Endothelial cell of umbilical vein (primary cell): ENCODE results near the gene SLC25A21. TPM values are rescaled to one million over a fixed set of nuclear protein-coding genes. Genes with fewer than 3 reads are reported as not detected.

Experiments
- BruUV-seq: library from RNA; stranded (reverse); fragments of 400-500 nt; replicated peaks from 2 replicates; lab custom pipeline; 2021; lab: Mats Ljungman, UMichigan
- CTCF ChIA-PET: fragments of 300-600, 350-600 bp; sonication (Branson Sonifier 250); formaldehyde crosslinking; loops from one replicate; lab custom pipeline; 2021; ENCODE audit warnings: antibody characterized with exemption, inconsistent platforms; lab: Charles Lee
- POLR2A ChIA-PET: fragments of 300-600, 350-600 bp; sonication (Branson Sonifier 250); formaldehyde crosslinking; loops from one replicate; lab custom pipeline; 2021; ENCODE audit warnings: antibody characterized with exemption, inconsistent platforms; lab: Charles Lee
- DNase-seq: peaks from one replicate; pipeline ENCODE4 v3.0.0-alpha.2; 2011; ENCODE audit warnings: low read depth, low spot score
- FAIRE-seq: peaks from 2 replicates; lab custom pipeline; 2011; peaks lifted over from hg19 to GRCh38; lab: Jason Lieb, UNC
- H2AFZ ChIP-seq: 2 replicates; pipeline ENCODE4 v1.6.0; 2012; ENCODE audit warnings: low read depth, low read length, control low read depth, inconsistent platforms
- H3K27ac ChIP-seq: 2 replicates; pipeline ENCODE4 v1.5.1; 2011; ENCODE audit warnings: low read depth, mild to moderate bottlenecking, control low read depth, low read length, moderate library complexity; ENCODE audit not compliant: insufficient read depth
- H3K27me3 ChIP-seq, 2 experiments: 2 replicates each; pipeline versions ENCODE4 v1.6.0 to v1.6.1; 2011; ENCODE audit warnings: low read length in 2 of 2, mixed read lengths in 1 of 2; ENCODE audit not compliant: control insufficient read depth in 2 of 2, insufficient read depth in 2 of 2
- H3K36me3 ChIP-seq, 2 experiments: 2 replicates in 1 of 2; 3 replicates in 1 of 2; pipeline ENCODE4 v1.5.1; 2011; ENCODE audit warnings: low read length in 2 of 2, mild to moderate bottlenecking in 1 of 2, moderate library complexity in 1 of 2; ENCODE audit not compliant: control insufficient read depth in 2 of 2, insufficient read depth in 2 of 2; ENCODE audit errors: extremely low read depth in 1 of 2
- H3K4me1 ChIP-seq: 3 replicates; pipeline ENCODE4 v1.5.1; 2011; ENCODE audit warnings: mild to moderate bottlenecking, low read length; ENCODE audit not compliant: control insufficient read depth, insufficient read depth; ENCODE audit errors: extremely low read depth
- H3K4me2 ChIP-seq: 2 replicates; pipeline ENCODE4 v1.6.1; 2011; ENCODE audit warnings: low read length, control low read depth, mixed read lengths; ENCODE audit not compliant: insufficient read depth
- H3K4me3 ChIP-seq, 3 experiments: fragments of 200-600 bp in 1 of 3; sonication (generic), shearing (Covaris generic) in 1 of 3; replicated peaks in 1 of 3; 2 replicates each; pipeline ENCODE4 v1.5.1; 2011 to 2016; ENCODE audit warnings: control low read depth in 3 of 3, low read length in 3 of 3, mild to moderate bottlenecking in 2 of 3, inconsistent platforms in 1 of 3, low read depth in 1 of 3, moderate library complexity in 1 of 3; ENCODE audit not compliant: insufficient read depth in 1 of 3
- H3K79me2 ChIP-seq: 2 replicates; pipeline ENCODE4 v1.6.0; 2012; ENCODE audit warnings: low read length, inconsistent platforms; ENCODE audit not compliant: control insufficient read depth, insufficient read depth
- H3K9ac ChIP-seq: replicated peaks from 2 replicates; pipeline ENCODE3; 2011; ENCODE audit warnings: low read length, control low read depth; ENCODE audit not compliant: insufficient read depth; ENCODE audit errors: extremely low read depth
- H3K9me1 ChIP-seq: replicated peaks from 3 replicates; pipeline ENCODE4 v1.6.0; 2011; ENCODE audit warnings: mild to moderate bottlenecking, low read length; ENCODE audit not compliant: control insufficient read depth, insufficient read depth; ENCODE audit errors: extremely low read depth
- H3K9me3 ChIP-seq: replicated peaks from 2 replicates; pipeline ENCODE4 v1.5.1; 2012; ENCODE audit warnings: low read length, inconsistent platforms; ENCODE audit not compliant: control insufficient read depth, insufficient read depth
- H4K20me1 ChIP-seq: replicated peaks from 2 replicates; pipeline ENCODE3; 2011; ENCODE audit warnings: mild to moderate bottlenecking, low read length; ENCODE audit not compliant: control insufficient read depth, insufficient read depth; ENCODE audit errors: extremely low read depth
- CTCF ChIP-seq, 2 donors: IDR thresholded peaks; 1 replicate in 1 of 2; 2 replicates in 1 of 2; pipeline ENCODE4 v1.5.1; 2011; ENCODE audit warnings: low read length in 2 of 2, mild to moderate bottlenecking in 2 of 2, moderate library complexity in 2 of 2, control low read depth in 1 of 2, inconsistent platforms in 1 of 2, low read depth in 1 of 2; ENCODE audit not compliant: insufficient read depth in 1 of 2; ENCODE audit errors: extremely low read depth in 1 of 2
- EZH2 ChIP-seq: IDR thresholded peaks from 2 replicates; pipeline ENCODE4 v1.6.1; 2012; ENCODE audit warnings: borderline replicate concordance, low read depth, mild to moderate bottlenecking, moderate library complexity, low read length, inconsistent platforms; ENCODE audit not compliant: severe bottlenecking
- FOS ChIP-seq: IDR thresholded peaks from 2 replicates; pipeline ENCODE4 v1.6.1; 2011; ENCODE audit warnings: mild to moderate bottlenecking, low read length, moderate library complexity, borderline replicate concordance; ENCODE audit not compliant: insufficient read depth
- GATA2 ChIP-seq: IDR thresholded peaks from 2 replicates; pipeline ENCODE4 v1.7.0; 2011; ENCODE audit warnings: low read depth, mild to moderate bottlenecking, moderate library complexity, mixed read lengths, low read length; ENCODE audit not compliant: insufficient read length, insufficient read depth
- JUN ChIP-seq: IDR thresholded peaks from 2 replicates; pipeline ENCODE4 v1.6.1; 2011; ENCODE audit warnings: borderline replicate concordance, low read depth; ENCODE audit not compliant: insufficient read length, insufficient read depth
- MAX ChIP-seq: IDR thresholded peaks from 2 replicates; pipeline ENCODE4 v1.6.1; 2011; ENCODE audit not compliant: insufficient read depth, insufficient read length
- MYC ChIP-seq: IDR thresholded peaks from one replicate; pipeline ENCODE4 v1.6.1; 2011; ENCODE audit warnings: mild to moderate bottlenecking, low read depth, low read length
- POLR2A ChIP-seq: IDR thresholded peaks from 2 replicates; pipeline ENCODE4 v1.6.1; 2012; ENCODE audit warnings: low read depth, mild to moderate bottlenecking, control low read depth, low read length
- POLR2AphosphoS5 ChIP-seq: IDR thresholded peaks from 2 replicates; pipeline ENCODE4 v1.6.1; 2012; ENCODE audit warnings: low read depth, mild to moderate bottlenecking, control low read depth, low read length, moderate library complexity; ENCODE audit not compliant: insufficient read depth
- dilution Hi-C: fragments of 300-500 bp; cut with MboI; formaldehyde crosslinking; loops from one replicate; pipeline ENCODE4 v1.15.0; 2019; ENCODE audit warnings: low sequenced_read_pairs; ENCODE audit not compliant: extremely low pct_ligation_motif_present
- intact Hi-C: fragments of 100-400 bp; cut with micrococcal nuclease; formaldehyde crosslinking; loops from one replicate; pipeline ENCODE4 v1.10.0; 2022
- polyA plus RNA-seq, 4 experiments: library from polyadenylated mRNA; depleted of rRNA in 3 of 4; stranded (reverse) in 3 of 4; unstranded in 1 of 4; fragments of >200 nt; gene quantifications; 2 replicates each; pipeline versions ENCODE4 v1.2.1 to v1.2.3, GENCODE V29; 2011 to 2012; ENCODE audit warnings: missing spikeins in 1 of 4
- total RNA-seq: library from RNA; stranded (reverse); gene quantifications from 2 replicates; pipeline ENCODE4 v1.2.3, GENCODE V29; 2021

SLC25A21 gene
- total and polyA plus RNA-seq, 2 donors (not counting 3 experiments of a cell fraction or from before 2014, with no cell fraction given): 0.98 to 1.4 TPM

- Histone ChIP-seq H3K9ac (no peak overlapping the region), H2AFZ (no peak overlapping the region), H3K79me2 (no peaks in the 10 kb centered on the region), H4K20me1 (no peaks in the 10 kb centered on the region), H3K36me3 (no peaks in the 10 kb centered on the region), H3K27me3 (no peaks in the 10 kb centered on the region), H3K9me1 (no peaks in the 10 kb centered on the region), H3K4me2 (no peak overlapping the region), H3K27ac (no peak overlapping the region), H3K4me3 (no peak overlapping the region), H3K9me3 (no peaks in the 10 kb centered on the region), H3K4me1 (no peaks in the 10 kb centered on the region)
- FAIRE-seq (no peak), DNase-seq (no peak)
- no TSS peak for BruUV-seq
- intact Hi-C loops (no loop called here), dilution Hi-C loops (no loop called here)
- POLR2A ChIA-PET: no interaction called here
- CTCF ChIA-PET: interaction anchor here (0.8 kb wide), 1 partner anchor 20 kb away, joined by 4 read pairs; no protein-coding TSS in a partner anchor
- TF ChIP-seq POLR2A: no peak
- TF ChIP-seq FOS: no peak
- no peak for TF ChIP-seq EZH2
- TF ChIP-seq MYC: no peak
- no peak for TF ChIP-seq CTCF (IDR thresholded peaks at IDR 0.05; ENCODE audit: extremely low read depth in 1 of 2, insufficient read depth in 1 of 2, low read depth in 1 of 2, low read length in 2 of 2)
- TF ChIP-seq MAX: no peak
- no peak for TF ChIP-seq POLR2AphosphoS5
- no peak for TF ChIP-seq JUN
- no peak for TF ChIP-seq GATA2
Observed at GRCh38 chr14:36719823-36720222, 452.6 kb downstream of the SLC25A21 start.
